UCSD-AML1 (cell line): ENCODE results near the gene LRCH4.

Source experiments
- DNase-seq: peaks from one replicate; lab custom pipeline; 2025; ENCODE audit not compliant: unreplicated experiment; lab: John Stamatoyannopoulos, UW

LRCH4 gene

DNA sequence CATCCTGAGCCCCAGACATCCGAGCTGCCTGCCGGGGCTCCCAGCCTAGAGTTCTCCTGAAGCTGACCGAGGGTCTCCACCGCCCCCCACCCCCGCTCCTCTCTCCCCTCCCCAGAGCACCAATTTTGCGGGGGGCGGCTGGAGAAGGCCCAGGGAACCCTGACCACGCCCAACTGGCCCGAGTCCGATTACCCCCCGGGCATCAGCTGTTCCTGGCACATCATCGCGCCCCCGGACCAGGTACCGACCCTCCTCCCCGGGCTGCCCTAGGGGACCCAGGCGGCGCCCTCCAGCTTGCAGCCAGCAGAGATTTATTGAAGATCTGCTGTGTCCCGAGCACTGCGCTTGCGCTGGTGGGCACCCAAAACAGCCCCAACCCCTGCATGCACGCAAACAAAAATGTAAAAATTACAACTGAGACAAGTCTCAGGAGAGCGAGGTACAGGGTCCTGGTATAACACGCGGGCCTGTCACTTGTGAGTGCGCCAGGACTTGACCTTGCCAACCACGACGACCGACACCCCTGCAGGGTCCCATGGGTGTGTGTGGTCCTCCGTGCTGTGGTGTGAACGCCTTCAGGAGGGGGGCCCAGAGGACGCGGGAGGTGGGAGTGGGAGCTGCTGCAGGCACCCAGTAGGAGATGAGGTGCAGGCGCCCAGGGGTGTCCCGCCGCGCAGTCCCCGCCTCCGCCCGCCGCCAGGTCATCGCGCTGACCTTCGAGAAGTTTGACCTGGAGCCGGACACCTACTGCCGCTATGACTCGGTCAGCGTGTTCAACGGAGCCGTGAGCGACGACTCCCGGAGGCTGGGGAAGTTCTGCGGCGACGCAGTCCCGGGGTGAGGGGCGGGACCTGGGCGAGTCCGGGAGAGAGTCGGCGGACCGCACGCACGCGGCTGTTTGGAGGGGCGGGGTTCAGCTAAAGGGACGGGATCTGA, 19.3 kb upstream of the LRCH4 start:
- DNase-seq = no peak

DNA sequence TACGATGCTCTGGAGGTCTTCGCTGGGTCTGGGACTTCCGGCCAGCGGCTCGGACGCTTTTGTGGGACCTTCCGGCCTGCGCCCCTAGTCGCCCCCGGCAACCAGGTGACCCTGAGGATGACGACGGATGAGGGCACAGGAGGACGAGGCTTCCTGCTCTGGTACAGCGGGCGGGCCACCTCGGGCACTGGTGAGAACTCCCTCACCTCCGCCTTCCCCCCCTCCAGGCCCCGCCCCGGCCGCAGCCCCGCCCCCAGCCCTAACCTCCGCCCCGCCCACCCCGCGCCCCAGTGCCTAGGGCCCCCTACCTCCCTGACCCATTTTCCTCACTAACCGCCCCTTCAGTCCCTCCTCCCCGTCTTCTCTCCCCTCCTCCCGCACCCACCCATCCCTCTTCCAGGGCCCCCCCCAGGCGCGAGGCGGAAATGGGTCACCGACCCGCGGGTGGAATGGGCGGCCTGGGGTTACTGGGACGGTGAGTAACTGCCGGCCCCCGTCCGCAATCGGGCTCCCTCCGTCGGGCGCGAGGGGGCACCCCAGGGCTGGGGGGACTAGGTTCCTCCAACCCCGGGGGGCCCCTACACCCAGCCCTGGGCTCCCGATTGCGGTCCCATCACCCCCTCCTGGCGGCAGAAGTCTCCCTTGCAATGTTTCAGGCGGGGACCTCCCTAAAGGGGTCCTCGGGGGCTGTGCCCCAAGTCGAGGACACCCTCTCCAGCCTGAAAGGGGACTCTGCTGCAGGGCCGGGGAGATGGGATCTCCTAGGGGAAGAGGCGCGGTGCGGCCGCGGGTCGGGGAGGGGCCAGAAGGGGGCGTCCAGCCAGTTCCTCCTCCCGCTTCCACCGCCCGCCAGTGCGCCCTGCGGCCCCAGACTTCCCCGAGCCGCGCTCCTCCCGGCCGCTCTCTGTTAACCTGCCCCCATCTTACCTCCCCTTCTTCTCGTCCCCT, 18.4 kb upstream of the LRCH4 start:
- DNase-seq = peak; percentile 72

DNA sequence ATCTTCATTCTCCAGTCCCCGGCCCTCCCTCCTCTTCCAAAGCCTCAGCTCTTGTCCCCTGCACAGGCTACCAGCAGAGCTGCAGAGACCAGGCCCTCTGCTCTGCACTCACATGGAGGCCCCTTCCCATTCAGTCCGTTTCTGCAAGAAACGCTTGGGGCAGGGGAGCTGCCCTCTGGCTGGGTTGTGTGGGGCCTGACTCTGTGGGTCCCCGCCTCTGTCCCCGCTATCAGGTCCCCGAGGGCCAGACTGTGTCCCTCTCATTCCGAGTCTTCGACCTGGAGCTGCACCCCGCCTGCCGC, 17.7 kb upstream of the LRCH4 start:
- DNase-seq = no peak

DNA sequence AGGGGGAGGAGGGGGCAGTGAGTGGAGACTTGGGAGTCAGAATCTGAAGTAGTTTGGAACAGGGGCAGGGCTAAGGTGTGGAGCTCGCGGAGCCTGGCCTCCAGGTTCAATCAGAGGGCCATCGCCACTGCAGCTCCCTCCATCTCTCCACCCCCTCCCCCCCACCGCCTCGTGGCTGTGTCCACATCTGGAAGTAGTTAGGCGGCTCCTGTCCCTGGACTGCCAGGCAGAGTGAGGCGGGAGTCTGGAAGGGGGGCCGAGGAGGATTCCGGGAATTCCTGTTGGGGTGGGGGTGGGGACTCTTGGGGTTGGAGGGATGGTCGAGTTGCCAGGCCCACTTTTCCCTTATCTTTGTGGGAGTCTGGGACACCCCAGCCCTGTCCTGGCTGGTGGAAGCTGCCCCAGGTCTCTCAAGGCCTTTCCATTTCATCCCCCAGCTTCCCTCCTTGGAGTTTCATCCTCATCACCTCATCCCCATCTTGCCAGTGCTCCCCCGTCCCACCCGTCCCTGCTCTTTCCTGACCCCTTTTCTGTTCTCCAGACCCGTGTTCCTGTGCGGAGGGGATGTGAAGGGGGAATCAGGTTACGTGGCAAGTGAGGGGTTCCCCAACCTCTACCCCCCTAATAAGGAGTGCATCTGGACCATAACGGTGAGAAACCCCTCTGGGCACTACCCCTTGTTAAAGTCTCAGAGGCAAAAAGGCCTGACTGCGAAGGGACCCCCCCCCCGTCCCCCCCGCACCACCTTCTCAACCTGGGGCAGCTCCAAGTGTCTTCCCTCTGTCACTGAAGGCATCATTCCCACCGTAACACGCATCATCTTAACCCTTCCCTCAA, 17.2 kb upstream of the LRCH4 start:
- no peak for DNase-seq

DNA sequence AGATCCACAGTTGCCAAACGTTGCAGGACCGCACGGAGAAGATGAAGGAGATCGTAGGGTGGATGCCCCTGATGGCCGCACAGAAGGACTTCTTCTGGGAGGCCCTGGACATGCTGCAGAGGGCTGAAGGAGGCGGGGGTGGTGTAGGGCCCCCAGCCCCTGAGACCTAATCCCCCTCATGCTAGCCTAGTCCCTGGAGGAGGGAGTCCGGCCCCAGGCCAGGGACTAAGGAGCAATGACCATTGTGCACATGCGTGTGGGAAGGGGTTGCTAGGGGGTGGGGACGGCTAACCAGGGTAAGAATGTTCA, 14.8 kb upstream of the LRCH4 start:
- no peak for DNase-seq

DNA sequence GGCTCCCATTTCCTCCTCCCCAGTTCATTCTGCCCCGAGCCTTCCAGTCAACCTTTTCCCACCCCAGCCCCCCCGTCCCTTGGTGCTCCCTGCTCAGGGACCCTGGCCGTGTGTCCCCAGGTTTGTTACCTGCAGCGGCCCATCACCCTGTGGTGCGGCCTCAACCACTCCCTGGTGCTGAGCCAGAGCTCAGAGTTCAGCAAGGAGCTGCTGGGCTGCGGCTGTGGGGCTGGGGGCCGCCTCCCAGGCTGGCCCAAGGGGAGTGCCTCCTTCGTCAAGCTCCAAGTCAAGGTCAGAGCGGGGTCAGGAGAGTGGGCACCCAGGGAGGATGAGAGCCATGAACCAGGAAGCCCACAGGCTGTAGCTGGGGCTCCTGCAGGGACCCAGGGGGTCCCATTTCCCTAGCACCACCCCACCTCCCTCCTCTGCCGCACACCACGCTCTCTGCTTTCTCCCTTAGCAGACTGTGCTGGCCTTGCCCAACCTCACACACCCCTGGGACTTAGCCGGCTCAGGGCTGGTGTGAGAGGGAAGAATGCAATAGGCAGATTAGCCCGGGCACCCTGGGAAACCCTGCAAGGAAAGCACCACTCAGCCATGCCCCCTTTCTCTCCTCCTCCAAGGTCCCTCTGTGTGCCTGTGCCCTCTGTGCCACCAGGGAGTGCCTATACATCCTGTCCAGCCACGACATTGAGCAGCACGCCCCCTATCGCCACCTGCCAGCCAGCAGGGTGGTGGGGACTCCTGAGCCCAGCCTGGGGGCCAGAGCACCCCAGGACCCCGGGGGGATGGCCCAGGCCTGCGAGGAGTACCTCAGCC, 14.2 kb upstream of the LRCH4 start:
- peak; percentile 12 for DNase-seq

DNA sequence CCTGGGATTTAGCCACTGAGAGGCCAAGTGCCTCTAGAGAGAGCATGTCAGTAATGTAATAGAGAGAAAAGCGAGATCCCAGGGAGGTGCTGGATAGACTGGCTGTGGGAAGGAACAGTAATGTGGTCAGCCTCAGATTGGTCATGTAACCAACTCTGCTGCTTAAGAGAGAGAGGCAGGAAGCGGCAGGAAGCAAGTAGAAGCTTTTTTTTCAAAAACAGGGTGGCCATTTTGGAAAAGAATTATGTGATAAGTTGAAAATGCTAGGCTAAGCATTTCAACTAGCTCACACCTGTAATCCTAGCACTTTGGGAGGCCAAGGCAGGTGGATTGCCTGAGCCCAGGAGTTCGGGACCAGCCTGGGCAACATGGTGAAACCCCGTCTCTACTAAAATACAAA, 12.5 kb upstream of the LRCH4 start:
- DNase-seq = peak; percentile 7

DNA sequence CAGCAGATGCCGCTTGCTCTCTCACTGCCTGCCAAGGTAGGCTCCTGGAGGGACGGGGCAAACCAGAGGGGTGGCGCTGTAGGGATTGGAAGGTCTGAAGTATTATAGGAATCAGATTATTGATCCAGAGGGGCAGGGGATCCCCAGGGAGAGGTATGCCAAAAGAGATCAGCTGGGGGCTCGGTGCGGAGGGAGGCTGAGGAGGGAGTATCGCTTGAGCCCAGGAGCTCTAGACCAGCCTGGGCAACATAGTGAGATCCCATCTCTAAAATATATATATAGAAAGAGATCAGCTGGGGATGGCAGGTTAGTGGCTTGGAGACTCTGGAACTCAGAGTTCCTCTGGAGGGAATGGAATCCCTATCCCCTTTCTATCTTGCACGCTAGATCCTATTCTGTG, 9.3 kb upstream of the LRCH4 start:
- no peak for DNase-seq

DNA sequence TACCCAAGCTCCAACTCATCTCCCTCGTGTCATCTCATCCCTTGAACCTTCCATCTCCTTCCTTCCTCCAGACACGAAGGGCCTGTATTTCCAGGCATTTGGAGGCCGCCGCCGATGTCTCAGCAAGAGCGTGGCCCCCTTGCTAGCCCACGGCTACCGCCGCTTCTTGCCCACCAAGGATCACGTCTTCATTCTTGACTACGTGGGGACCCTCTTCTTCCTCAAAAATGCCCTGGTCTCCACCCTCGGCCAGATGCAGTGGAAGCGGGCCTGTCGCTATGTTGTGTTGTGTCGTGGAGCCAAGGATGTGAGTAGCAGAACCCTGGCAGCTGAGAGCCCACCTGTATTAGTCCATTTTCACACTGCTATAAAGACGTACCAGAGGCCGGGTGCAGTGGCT, 5.7 kb upstream of the LRCH4 start:
- DNase-seq = no peak

DNA sequence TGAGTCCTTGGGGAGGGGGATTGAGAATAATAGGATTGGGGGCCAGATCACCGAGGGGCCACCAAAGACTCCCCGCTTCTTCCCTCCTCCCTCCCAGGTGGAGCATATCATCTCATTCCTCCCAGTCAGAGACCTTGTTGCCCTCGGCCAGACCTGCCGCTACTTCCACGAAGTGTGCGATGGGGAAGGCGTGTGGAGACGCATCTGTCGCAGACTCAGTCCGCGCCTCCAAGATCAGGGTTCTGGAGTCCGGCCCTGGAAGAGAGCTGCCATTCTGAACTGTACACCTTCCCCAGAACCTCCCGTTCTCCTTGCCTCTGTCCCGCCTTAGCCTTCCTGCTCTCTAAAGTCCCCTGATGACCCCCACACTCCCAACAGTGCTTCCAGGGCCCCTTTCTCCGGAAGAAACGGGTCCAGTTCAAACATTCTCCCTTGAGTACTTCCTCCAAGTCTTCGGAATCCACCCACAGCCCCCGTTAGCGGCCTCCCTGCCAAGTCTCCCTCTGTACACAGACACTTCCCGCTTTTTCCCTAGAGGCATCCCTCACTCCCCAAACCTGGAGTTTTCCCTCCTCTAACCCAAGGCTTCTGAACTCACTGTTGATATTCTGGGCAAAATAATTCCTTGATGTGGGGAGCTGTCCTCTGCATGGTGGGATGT, 4.3 kb upstream of the LRCH4 start:
- no peak for DNase-seq

DNA sequence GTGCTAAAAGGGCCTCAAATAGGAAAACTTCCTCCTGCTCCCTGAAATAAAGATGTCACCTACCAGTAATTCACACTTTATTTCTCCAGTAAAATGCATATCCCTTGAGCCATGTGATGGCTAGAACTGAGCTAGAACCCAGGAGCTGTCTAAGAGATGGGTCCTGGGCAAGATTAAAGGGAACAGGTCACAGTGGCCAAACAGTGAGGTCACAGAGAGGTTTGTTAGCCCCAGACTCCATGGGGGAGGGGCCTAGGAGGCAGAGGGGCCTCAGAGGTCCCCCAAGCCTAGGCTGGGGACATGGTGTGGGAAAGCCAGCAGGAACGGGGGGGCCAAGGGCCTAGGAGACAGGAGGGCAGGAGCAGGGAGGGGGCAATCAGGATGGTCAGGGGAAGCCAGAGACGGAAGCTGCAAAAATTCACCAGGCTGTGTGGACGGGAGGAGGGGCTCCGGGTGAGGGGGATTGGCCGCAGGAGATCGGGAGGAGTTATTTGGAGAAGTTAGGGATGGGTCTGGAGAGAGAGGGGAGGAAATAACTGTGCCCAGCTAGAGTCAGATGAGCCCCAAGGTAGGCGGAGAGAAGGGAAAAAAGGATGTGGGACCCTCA, 3.5 kb upstream of the LRCH4 start:
- DNase-seq = no peak

DNA sequence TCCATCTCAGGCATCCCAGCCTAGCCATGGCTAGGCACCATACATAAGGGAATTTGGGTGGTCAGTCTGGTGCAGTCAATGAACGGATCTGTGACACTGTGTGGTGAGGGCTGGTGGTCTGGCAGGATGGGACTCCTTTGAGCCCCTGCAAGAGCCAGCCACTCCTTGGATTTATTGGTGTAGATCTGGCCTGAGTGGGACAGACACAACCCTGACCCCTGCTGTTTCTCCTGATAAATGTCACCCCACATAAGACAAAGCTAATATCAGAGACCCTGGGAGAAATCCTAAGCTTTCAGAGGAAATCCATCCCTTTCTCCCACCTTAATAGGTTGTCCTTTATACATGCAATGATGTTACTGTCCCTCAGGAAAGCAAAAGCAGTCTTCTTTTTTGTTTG, 2.5 kb upstream of the LRCH4 start:
- peak; percentile 7 for DNase-seq

DNA sequence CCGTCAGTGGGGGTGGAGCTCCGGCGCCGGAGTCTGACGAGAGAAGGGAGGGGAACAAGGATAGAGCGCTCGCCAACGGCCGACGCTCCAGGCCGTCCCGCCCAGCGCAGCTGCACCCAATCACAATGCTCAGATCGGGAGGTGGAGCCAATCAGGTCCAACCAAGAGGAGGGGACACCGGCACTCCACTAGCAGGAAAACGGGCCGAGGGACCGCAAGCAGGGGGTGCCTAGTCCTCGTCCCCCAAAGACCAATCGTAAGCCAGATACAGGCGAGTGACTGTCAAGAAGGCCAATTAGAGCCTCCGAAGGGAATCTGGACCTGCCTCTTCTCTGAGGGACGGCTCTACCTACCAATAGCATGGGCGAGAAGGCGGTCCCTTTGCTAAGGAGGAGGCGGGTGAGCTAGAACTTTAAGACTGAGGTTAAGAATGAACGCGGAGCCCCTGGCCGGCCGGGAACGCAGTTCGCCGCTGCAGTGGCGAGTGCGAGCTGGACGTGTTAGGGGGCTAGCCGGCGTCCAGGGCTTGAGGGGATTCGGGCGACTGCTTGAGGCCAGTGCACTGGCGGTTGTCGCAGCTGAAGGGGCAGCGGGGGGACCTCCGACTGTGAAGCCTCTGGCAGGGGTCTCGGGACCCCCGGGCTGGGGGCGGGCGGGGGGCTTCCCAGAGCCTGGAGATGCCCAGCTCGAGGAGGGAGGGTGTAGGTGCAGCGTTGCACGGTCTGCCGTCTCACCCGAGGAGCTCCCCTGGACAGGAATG, 517 bp upstream of the LRCH4 start, which contains the start of gene FBXO24:
Gene FBXO24 (plus strand): TSS at position 63 of the 760 bp plus-strand sequence. CDS start 298 bp downstream, at position 361.
- peak; percentile 95 for DNase-seq

DNA sequence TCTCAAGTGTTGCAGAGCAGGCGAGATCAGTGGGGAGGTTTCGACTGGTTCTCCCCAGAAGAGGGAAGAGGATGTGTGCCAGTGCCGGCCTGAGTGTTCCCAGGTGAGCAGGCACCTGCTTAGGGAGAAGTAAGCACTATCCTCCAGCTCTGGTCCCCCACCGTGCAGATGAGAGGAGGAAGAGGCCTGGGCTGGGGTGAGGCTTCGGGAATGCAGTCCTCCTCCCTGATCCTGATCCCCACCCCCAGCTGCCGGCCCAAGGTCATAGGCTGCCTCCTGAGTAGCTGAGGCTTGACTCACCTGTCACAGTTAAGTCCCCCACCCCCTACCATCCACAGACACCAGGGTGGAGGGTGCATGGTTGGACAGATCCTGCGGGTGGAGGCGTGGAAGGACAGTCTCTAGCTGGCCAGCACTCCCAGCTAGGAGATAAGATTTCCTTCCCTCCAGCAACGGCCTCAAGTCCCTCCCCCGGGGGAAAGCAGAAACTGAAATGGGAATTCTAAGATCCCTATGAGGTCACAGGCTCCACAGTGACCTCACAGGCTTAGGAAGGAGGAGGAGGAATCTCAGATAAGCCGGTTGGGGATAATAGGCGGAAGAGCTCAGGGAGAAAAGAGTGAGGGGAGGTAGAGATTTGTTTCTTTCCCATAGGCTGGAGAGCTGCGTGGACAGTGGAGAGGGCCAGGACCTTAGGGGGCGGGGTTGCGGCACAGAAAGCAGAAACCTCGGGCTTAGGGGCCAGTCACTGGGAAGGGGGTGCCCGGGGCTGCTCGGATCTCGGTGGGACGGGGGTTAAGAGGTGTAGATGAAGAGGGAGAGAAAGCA, 1.0 kb downstream of the LRCH4 start:
- DNase-seq = peak; percentile 24

DNA sequence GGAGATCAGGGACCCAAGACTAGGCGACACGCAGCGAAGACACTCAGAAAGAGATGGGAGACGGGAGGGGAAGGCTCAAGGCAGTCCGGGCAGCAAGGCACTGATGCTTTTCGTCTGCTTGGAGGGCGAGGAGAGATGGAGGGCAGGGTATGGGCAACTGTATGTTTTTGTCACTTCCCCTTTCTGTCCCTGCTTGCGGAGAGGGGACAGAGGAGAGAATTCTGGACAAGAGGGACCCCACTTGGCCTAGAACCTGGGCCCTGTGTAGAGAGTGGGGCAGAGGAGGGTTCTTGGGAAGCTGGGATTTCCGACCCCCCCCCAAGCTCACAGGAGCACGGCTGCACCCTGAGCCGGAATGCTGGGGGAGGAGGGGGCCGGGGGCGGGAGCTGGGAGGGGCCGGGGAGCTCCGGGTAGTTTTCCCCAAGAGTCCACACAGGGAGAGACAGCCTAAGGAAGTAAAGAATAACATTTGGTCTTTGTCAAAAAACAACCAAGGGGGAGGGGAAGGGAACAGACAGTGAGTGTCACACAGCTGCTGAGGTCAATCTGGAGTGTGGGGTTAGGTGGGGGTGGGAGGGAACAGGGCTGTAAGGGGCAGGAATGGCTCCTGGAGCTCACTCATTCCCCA, 1.8 kb downstream of the LRCH4 start:
- peak; percentile 28 for DNase-seq

DNA sequence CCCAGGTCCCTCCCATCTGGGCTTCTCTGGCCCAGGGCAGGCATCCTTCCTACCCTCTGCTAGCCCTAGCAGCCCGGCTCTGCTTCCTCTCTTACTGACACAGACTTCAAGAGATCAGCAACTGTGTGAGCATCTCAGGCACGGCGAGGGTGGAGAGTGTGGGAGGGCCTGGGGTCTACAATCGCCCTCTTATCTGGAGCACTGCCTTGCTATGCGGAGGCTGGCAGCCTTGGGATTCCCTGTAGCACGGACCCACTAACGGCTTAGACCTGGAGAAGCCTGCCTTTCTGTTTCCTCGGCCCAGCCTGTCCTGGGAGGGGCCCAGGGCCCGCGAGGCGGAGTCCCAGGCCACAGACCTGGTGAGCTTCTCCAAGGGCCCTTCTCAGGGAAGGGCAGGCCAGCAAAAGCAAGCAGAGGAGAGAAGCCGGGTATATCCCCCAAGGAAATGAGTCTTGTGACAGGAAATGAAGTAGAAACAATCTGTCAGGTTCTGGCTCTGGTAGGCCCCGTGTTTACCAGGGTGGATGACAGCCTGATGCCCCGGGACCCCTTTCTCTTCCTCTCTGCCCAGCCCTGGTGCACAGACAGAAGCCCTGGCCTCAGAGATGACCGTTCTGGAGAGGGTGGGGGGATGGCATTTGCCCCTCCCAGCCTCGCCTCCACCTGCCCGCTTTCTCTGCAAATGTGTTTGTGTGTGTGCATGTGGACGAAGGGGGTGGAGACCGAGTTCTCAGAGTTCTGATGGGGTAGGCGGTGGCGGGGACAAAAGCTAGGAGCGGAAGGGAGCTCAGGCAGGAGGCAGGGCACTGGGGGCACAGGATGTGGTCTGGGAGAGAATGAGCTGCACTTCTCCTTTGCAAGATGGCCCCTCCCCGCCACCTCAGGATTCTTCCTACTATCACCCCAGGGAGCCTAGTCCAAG, 2.5 kb downstream of the LRCH4 start:
- DNase-seq = peak; percentile 81
